GM18517 (cell line): ENCODE results near the gene SUMO4.

Experiments used
- ATAC-seq: cut with Tn5 transposase; IDR thresholded peaks from one replicate; pipeline ENCODE4 v1.9.1; 2021; ENCODE audit warnings: mild to moderate bottlenecking, moderate library complexity; ENCODE audit not compliant: unreplicated experiment

The SUMO4 gene

DNA sequence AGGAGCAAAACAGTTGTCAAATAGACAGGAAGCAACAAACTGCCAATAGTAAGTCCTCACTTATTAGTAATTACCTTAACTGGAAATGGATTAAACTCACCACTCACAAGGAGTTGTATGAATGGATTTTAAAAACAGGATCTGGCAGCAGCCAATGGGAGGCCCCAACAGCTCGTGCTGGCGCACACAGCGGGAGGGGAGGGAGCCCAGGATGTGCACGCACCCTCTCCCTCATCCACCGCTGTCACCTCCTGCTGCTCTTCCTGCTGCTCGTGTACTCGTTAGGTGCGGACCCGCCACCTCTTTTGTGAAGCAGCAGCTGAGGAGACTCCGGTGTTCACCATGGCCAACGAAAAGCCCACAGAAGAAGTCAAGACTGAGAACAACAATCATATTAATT lies at the start of gene SUMO4:
Gene SUMO4, plus strand, starts transcription at position 213 of the 400 bp plus-strand sequence. Its CDS starts 130 bp downstream, at position 343.
- no peak for ATAC-seq

DNA sequence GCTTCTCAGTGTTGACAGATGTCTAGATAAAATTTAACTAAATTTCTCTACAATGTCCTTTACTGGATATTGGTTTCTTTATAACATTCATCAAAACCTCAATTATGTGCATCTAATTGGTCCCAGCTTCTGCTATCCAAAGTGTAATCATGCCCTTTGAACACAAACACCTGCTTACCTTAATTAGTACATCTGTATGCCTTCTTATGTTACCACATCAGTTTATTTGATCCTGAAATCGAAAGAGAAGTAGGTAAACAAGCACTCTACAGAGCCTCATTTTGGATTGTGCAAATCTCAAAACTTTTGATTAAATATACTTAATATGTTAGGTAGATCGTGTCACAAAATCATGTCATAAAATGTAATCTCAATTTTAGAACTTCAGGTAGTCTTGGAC lies 46.1 kb upstream of the SUMO4 start:
- no peak for ATAC-seq

GRCh38 chr6:149356081-149356750 lies 43.8 kb upstream of the SUMO4 start:
- ATAC-seq = no peak

GRCh38 chr6:149357726-149358538 lies 42.1 kb upstream of the SUMO4 start:
- ATAC-seq = no peak

DNA sequence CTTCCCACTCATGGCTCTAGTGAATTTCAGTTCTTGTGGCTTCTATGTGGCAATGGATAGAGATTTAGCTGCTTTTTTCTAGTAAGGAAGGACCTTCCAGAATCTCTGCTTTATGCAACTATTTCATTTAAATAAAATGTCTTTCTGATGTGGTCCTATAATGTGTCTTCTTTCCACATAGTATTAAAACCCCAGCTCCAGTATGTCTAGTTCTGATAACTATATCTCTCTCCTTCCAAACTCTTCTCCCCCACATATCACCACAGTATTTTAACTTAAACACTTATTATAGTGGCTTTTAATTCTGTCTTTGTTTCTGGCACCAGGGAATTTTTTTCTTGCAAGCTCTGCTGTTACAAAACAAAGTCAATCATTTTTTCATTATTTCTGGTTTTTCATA lies 40.6 kb upstream of the SUMO4 start:
- ATAC-seq = no peak

- ATAC-seq = no peak
These were observed 39.5 kb upstream of the SUMO4 start for GRCh38 chr6:149360536-149360935.

GRCh38 chr6:149362289-149362688 lies 37.8 kb upstream of the SUMO4 start:
- ATAC-seq = no peak

- ATAC-seq = no peak
These were observed 36.9 kb upstream of the SUMO4 start for GRCh38 chr6:149363154-149363553.

DNA sequence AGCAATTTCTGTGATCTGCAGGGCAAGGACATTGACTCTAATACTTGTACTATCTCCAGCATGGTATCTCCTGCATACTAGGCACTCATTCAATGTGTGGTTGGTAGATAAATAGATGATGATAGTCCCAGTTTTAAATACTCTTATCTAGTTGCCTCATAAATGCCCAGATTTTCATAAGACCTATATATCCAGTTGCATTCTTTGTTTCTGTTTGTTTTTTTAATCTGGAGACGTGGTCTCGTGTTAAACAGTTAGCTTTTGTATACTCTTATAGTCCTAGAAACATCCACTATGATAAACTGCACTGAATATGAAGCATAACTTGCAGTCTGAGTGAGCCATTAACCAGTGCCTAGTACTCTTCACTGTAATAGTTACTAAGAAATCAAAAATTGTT lies 35.5 kb upstream of the SUMO4 start:
- no peak for ATAC-seq

GRCh38 chr6:149365197-149365596 lies 34.9 kb upstream of the SUMO4 start:
- no peak for ATAC-seq

GRCh38 chr6:149366267-149366921 lies 33.7 kb upstream of the SUMO4 start:
- ATAC-seq = no peak

DNA sequence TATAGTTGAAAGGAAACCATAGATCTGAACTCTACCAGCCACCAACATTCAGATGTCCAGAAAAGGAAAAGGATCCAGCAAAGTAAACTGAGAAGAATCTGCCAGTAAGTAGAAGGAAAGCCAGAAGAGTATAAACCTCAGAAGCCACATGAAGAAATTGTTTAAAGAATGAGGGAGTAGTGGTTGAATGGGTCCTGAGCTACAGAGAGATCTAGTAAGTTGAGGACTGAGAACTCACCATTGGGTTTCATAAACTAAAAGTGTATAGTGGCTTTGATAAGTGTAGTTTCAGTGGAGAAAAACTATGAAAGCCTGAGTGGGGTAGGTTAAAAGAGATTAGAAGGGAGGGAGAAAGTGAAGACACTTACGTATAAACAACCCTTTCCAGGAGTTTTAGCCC lies 32.0 kb upstream of the SUMO4 start:
- no peak for ATAC-seq

DNA sequence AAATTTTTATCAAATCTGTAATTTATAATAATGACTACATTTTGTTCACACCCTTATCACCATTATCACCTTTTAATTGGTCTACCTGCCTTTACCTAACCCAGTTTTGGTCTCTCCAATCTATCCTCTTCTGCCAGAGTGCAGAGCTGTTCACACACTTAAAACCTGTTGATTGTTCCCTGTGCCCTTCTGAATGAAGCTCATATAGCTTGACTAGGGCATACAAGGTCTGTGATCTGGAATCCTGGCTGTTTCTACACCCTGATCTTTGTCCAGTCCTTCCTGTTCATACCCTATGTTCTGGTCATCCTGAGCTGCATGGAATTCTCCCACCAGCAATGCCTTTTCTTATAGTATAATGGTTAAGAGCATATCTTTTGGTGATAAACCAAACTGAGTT lies 28.9 kb upstream of the SUMO4 start:
- ATAC-seq = no peak

- no peak for ATAC-seq
These were observed 28.0 kb upstream of the SUMO4 start for GRCh38 chr6:149372062-149372461.

- no peak for ATAC-seq
These were observed 26.6 kb upstream of the SUMO4 start for GRCh38 chr6:149373511-149373910.

DNA sequence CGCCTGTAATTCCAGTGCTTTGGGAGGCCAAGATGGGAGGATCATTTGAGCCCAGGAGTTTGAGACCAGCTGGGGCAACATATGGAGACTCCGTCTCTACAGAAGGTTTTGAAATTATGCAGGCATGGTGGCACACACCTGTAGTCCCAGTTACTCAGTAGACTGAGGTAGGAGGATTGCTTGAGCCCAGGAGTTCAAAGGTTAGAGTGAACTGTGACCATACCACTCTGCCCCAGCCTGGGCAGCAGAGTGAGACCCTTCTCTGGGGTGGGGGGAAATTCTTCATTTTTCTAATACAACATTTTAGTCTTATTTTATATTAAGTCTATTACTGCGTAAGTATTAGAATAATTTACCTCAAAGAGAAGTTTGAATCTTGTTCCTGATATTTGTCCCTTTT lies 20.1 kb upstream of the SUMO4 start:
- ATAC-seq = no peak

DNA sequence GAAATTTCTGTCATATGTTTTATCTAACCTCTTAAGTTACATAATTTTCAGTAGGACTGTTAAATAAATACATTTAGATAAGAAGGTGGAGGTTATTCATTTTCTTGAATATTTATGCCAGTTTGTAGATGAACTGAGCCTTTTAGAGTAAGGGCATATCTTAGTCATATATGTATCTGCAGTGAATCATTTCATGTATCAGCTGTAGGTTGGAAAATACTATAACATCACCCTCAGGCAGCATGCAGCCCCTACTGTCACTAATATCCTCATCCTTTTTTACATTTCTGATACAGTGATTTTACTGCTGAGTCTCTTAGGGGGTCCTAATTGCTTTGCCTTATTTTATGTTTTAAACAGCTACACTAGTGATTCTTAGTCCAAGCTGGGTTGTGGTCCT lies 19.5 kb upstream of the SUMO4 start:
- ATAC-seq = no peak

DNA sequence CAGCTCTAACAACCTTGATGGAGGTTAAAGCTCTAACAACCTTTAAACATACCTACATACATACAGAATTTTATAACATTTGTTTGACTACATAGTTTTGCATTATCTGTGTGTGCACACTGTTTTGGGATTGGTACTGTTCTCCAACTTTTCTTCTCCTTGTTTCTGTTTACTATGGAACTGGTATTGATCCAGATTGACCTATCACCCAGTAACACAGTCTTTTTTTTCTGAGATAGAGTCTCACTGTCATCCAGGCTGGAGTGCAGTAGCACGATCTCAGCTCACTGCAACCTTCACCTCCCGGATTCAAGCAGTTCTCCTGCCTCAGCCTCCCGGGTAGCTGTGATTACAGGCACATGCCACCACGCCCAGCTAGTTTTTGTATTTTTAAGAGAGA lies 16.7 kb upstream of the SUMO4 start:
- no peak for ATAC-seq

DNA sequence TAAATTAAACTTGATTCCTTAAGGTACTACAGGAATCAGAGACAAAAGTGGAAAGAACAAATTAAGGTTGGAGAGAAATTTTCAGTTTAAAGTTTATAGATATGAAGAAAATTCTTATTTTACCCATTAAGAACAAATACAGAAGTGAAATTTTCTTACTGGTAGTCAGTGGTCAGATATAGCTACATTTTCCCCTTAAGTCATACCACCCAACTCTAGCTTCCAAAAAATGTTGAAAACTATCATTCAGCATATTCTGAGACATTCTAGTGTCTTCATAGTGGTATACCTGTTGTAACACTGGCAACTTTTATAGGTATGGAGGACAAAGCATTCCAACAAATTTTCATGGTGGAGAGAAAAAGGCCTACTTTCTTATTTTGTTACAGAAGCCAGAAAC lies 15.6 kb upstream of the SUMO4 start:
- ATAC-seq = no peak

GRCh38 chr6:149385998-149386646 lies 13.9 kb upstream of the SUMO4 start:
- ATAC-seq = no peak

DNA sequence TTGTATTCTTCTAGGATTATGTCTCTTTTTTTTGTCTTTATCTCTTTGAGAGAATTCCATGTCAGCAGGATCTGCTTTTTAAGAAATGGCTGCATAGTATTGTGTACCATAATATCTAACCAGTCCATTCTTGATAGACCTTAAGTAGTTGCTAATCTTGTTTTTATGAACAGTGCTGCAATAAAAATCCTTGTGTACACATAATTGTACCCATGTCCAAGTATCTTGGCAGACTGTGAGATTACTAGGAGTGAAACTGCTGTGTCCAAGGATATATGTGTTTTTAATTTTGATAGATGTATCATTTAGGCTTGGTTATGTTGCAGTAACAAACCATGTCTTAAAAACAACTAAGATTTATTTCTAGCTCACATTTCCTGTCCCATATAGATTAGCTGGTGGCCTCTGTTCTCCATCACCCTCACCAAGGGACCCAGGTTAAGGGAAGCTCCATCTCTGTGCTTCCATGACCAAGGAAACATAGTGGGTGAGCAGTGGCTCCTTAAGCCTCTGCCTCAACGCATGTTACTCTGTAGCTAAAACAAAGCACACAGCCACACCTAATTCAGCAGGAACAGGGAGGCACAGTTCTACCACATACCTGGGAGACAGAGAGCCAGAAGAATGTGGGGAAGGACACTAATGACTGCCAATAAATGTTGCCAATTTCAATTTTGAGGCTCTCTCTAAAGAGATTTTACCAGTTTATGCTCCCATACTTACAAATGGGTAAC lies 12.1 kb upstream of the SUMO4 start:
- no peak for ATAC-seq
